WTC11 (cell line): ENCODE results near the gene CACNA1D. TPM values are rescaled to one million over a fixed set of nuclear protein-coding genes. Genes with fewer than 3 reads are reported as not detected.

Experiments
- ATAC-seq: fragments of 200-7000 bp; cut with Tn5 transposase; 2 replicates; pipeline ENCODE4 v1.10.0; 2021; ENCODE audit warnings: mild to moderate bottlenecking, moderate library complexity
- CTCF ChIA-PET: fragments of 300-600 bp; sonication (Branson Sonifier 250); formaldehyde crosslinking; loops from one replicate; lab custom pipeline; 2021; ENCODE audit warnings: antibody characterized with exemption; lab: Charles Lee
- POLR2A ChIA-PET: fragments of 350-600 bp; sonication (Branson Sonifier 250); formaldehyde crosslinking; loops from one replicate; lab custom pipeline; 2021; ENCODE audit warnings: antibody characterized with exemption; lab: Charles Lee
- DNase-seq: peaks from one replicate; pipeline ENCODE4 v3.0.0; 2021; ENCODE audit warnings: low spot score
- H3K27ac Mint-ChIP-seq: 2 replicates; pipeline ENCODE4 v1.8.0; 2021; ENCODE audit warnings: mixed read lengths
- H3K27me3 Mint-ChIP-seq: 2 replicates; pipeline ENCODE4 v1.8.0; 2021; ENCODE audit warnings: low read depth, mild to moderate bottlenecking, moderate library complexity, mixed read lengths
- H3K36me3 Mint-ChIP-seq: 2 replicates; pipeline ENCODE4 v1.8.0; 2021; ENCODE audit warnings: mixed read lengths
- H3K4me1 Mint-ChIP-seq: 2 replicates; pipeline ENCODE4 v1.8.0; 2022; ENCODE audit warnings: mixed read lengths
- H3K4me3 Mint-ChIP-seq: 2 replicates; pipeline ENCODE4 v1.8.0; 2021; ENCODE audit warnings: mild to moderate bottlenecking, moderate library complexity, mixed read lengths
- H3K9me3 Mint-ChIP-seq: 2 replicates; pipeline ENCODE4 v1.8.0; 2021; ENCODE audit warnings: mixed read lengths
- ARID4B ChIP-seq: sonication (generic); formaldehyde crosslinking; IDR thresholded peaks from 2 replicates; pipeline ENCODE4 v1.8.0; 2023; ENCODE audit warnings: missing genetic modification reagents, mild to moderate bottlenecking, borderline replicate concordance
- ATF2 ChIP-seq: sonication (generic); formaldehyde crosslinking; IDR thresholded peaks from 2 replicates; pipeline ENCODE4 v1.8.1; 2022; ENCODE audit warnings: low read depth, missing genetic modification reagents, borderline replicate concordance
- CBFB ChIP-seq: sonication (generic); formaldehyde crosslinking; IDR thresholded peaks from 2 replicates; pipeline ENCODE4 v1.8.1; 2022; ENCODE audit warnings: mild to moderate bottlenecking, low read depth, missing genetic modification reagents
- E2F1 ChIP-seq: sonication (generic); formaldehyde crosslinking; IDR thresholded peaks from 2 replicates; pipeline ENCODE4 v1.8.0; 2022; ENCODE audit warnings: mild to moderate bottlenecking, missing genetic modification reagents
- EMX1 ChIP-seq: fragments of 250-450 bp; sonication (Bioruptor Pico); IDR thresholded peaks from 2 replicates; pipeline ENCODE4 v1.8.0; 2021; ENCODE audit warnings: mild to moderate bottlenecking
- KAT7 ChIP-seq: sonication (generic); formaldehyde crosslinking; IDR thresholded peaks from 2 replicates; pipeline ENCODE4 v1.8.1; 2023; ENCODE audit warnings: missing genetic modification reagents, mild to moderate bottlenecking, borderline replicate concordance
- MAX ChIP-seq: sonication (generic); formaldehyde crosslinking; IDR thresholded peaks from 2 replicates; pipeline ENCODE4 v1.8.0; 2022; ENCODE audit warnings: mild to moderate bottlenecking, missing genetic modification reagents
- MLX ChIP-seq: sonication (generic); formaldehyde crosslinking; IDR thresholded peaks from 2 replicates; pipeline ENCODE4 v1.8.1; 2023; ENCODE audit warnings: mild to moderate bottlenecking, missing genetic modification reagents, moderate library complexity
- OVOL2 ChIP-seq: fragments of 250-450 bp; sonication (Bioruptor Pico); IDR thresholded peaks from 2 replicates; pipeline ENCODE4 v1.9.0; 2021; ENCODE audit warnings: mild to moderate bottlenecking, borderline replicate concordance
- PREB ChIP-seq: sonication (generic); formaldehyde crosslinking; IDR thresholded peaks from 2 replicates; pipeline ENCODE4 v1.8.1; 2022; ENCODE audit warnings: mild to moderate bottlenecking, missing genetic modification reagents, moderate library complexity, borderline replicate concordance
- TCF7 ChIP-seq: sonication (generic); formaldehyde crosslinking; IDR thresholded peaks from 2 replicates; pipeline ENCODE4 v1.8.0; 2022; ENCODE audit warnings: mild to moderate bottlenecking, low read depth, missing genetic modification reagents, moderate library complexity
- TEAD4 ChIP-seq: sonication (generic); formaldehyde crosslinking; IDR thresholded peaks from 2 replicates; pipeline ENCODE4 v1.8.0; 2022; ENCODE audit warnings: mild to moderate bottlenecking, missing genetic modification reagents
- ZNF232 ChIP-seq: sonication (generic); formaldehyde crosslinking; IDR thresholded peaks from 2 replicates; pipeline ENCODE4 v1.8.0; 2022; ENCODE audit warnings: mild to moderate bottlenecking, missing genetic modification reagents
- ZNF317 ChIP-seq: sonication (generic); formaldehyde crosslinking; IDR thresholded peaks from 2 replicates; pipeline ENCODE4 v1.8.1; 2023; ENCODE audit warnings: low read depth, mild to moderate bottlenecking, moderate library complexity, missing genetic modification reagents, borderline replicate concordance
- ZNF416 ChIP-seq: fragments of 250-450 bp; sonication (Bioruptor Pico); IDR thresholded peaks from 2 replicates; pipeline ENCODE4 v1.9.0; 2021; ENCODE audit warnings: mild to moderate bottlenecking, inconsistent platforms
- ZNF671 ChIP-seq: fragments of 250-450 bp; sonication (Bioruptor Pico); IDR thresholded peaks from 2 replicates; pipeline ENCODE4 v1.8.0; 2021; ENCODE audit warnings: mild to moderate bottlenecking
- total RNA-seq: library from RNA; stranded (reverse); gene quantifications from 3 replicates; pipeline ENCODE4 v1.2.3, GENCODE V29; 2021

Gene CACNA1D
- total RNA-seq, 1 experiment from 2014 or later, result 2.3 TPM

- TF ChIP-seq ARID4B (CRISPR knock-in tag), result no peak
Observed at GRCh38 chr3:53792866-53793265, 298.5 kb downstream of the CACNA1D start (continued).

- ATAC-seq, result peak; percentile 67
- Mint-ChIP-seq H3K4me3 (no peak overlapping the region), H3K27ac (no peak overlapping the region), H3K9me3 (no peaks in the 10 kb centered on the region), H3K4me1 (no peaks in the 10 kb centered on the region; the same call in 1 of the 2 replicates), H3K36me3 (no peaks in the 10 kb centered on the region), H3K27me3 (no peaks in the 10 kb centered on the region)
- POLR2A ChIA-PET, result no interaction called here
- TF ChIP-seq ZNF416 (CRISPR knock-in tag) (no peak), ZNF232 (no peak), TEAD4 (CRISPR knock-in tag) (no peak)
- CTCF ChIA-PET, result no interaction called here
- no peak for DNase-seq
Observed at GRCh38 chr3:53794597-53794996, 300.2 kb downstream of the CACNA1D start.

- Mint-ChIP-seq H3K4me3 (no peak overlapping the region), H3K27ac (no peak overlapping the region), H3K4me1 (no peaks in the 10 kb centered on the region; the same call in 1 of the 2 replicates), H3K9me3 (no peaks in the 10 kb centered on the region), H3K36me3 (no peaks in the 10 kb centered on the region), H3K27me3 (no peaks in the 10 kb centered on the region)
- no peak for DNase-seq
- no peak for TF ChIP-seq EMX1 (CRISPR knock-in tag)
- no peak for TF ChIP-seq E2F1 (CRISPR knock-in tag)
- TF ChIP-seq ZNF671 (CRISPR knock-in tag), result no peak
- no peak for TF ChIP-seq MLX (CRISPR knock-in tag)
- TF ChIP-seq OVOL2 (CRISPR knock-in tag), result no peak
- TF ChIP-seq CBFB (CRISPR knock-in tag), result no peak
- TF ChIP-seq MAX (CRISPR knock-in tag), result no peak
- TF ChIP-seq ZNF317 (CRISPR knock-in tag), result no peak
- TF ChIP-seq KAT7, result no peak
- no peak for TF ChIP-seq TCF7 (CRISPR knock-in tag)
- TF ChIP-seq PREB (CRISPR knock-in tag), result no peak
- TF ChIP-seq ZNF416 (CRISPR knock-in tag), result no peak
- no peak for TF ChIP-seq ATF2 (CRISPR knock-in tag)
- no peak for ATAC-seq
- POLR2A ChIA-PET, result no interaction called here
- CTCF ChIA-PET, result no interaction called here
Observed at GRCh38 chr3:53795176-53795575, 300.8 kb downstream of the CACNA1D start.
